ENCODE measurements around the gene TSPAN15. TPM values are rescaled to one million over a fixed set of nuclear protein-coding genes. Genes with fewer than 3 reads are reported as not detected.
"Not testable (repeated sequence)": the region's sequence is repeated elsewhere in the genome, so short reads cannot be mapped to it uniquely, and the experiment has no call there.

The TSPAN15 gene
- total and polyA plus RNA-seq, 9 donors, result 2.8 to 13.7 (median 5.6) TPM

GRCh38 chr10:69533658-69534057, 82.4 kb downstream of the TSPAN15 start:
- Histone ChIP-seq H3K4me1 (ENCODE audit: insufficient read depth) (no peaks in the 10 kb centered on the region), H3K36me3 (no peaks in the 10 kb centered on the region), H3K4me3 (no peak overlapping the region), H3K27me3 (no peaks in the 10 kb centered on the region), H3K9me3 (no peaks in the 10 kb centered on the region), H3K27ac (no peak overlapping the region)
- no peak for DNase-seq
- WGBS, 3 donors, result 60 to 68% (median 63%) methylated on average over 3 of the region's 3 CpGs
- TF ChIP-seq, protein P1, sequence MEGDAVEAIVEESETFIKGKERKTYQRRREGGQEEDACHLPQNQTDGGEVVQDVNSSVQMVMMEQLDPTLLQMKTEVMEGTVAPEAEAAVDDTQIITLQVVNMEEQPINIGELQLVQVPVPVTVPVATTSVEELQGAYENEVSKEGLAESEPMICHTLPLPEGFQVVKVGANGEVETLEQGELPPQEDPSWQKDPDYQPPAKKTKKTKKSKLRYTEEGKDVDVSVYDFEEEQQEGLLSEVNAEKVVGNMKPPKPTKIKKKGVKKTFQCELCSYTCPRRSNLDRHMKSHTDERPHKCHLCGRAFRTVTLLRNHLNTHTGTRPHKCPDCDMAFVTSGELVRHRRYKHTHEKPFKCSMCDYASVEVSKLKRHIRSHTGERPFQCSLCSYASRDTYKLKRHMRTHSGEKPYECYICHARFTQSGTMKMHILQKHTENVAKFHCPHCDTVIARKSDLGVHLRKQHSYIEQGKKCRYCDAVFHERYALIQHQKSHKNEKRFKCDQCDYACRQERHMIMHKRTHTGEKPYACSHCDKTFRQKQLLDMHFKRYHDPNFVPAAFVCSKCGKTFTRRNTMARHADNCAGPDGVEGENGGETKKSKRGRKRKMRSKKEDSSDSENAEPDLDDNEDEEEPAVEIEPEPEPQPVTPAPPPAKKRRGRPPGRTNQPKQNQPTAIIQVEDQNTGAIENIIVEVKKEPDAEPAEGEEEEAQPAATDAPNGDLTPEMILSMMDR (IDR thresholded peaks at IDR 0.05), result no peak
- TF ChIP-seq POLR2A (IDR thresholded peaks at IDR 0.05) (no peak), EP300 (IDR thresholded peaks at IDR 0.05) (no peak)
- intact Hi-C loops (cut with DNase I), result no loop called here

DNA sequence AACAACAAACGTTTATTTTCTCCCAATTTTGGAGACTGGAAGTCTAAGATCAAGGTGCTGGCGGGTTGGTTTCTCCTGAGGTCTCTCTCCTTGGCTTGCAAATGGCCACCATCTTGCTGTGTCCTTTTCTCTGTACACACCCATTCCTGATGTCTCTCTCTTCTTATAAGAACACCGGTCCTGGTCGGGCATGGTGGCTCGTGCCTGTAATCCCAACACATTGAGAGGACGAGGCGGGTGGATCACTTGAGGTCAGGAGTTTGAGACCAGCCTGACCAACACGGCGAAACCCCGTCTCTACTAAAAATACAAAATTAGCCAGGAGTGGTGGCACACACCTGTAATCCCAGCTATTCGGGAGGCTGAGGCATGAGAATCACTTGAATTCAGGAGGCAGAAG, 85.3 kb downstream of the TSPAN15 start:
- H3K36me3 ChIP-seq; H3K4me1 ChIP-seq (ENCODE audit: insufficient read depth); H3K27me3 ChIP-seq; intact Hi-C loops (cut with DNase I); H3K27ac ChIP-seq; H3K4me3 ChIP-seq; H3K9me3 ChIP-seq; DNase-seq: not testable (repeated sequence)
- WGBS, 3 donors, result 90 to 96% (median 95%) methylated on average over 11 of the region's 11 CpGs

GRCh38 chr10:69537449-69537848, 86.2 kb downstream of the TSPAN15 start:
- Histone ChIP-seq H3K36me3 (no peaks in the 10 kb centered on the region), H3K9me3 (no peaks in the 10 kb centered on the region), H3K27me3 (no peaks in the 10 kb centered on the region), H3K4me3 (no peak overlapping the region), H3K4me1 (ENCODE audit: insufficient read depth) (no peaks in the 10 kb centered on the region), H3K27ac (no peak overlapping the region)
- TF ChIP-seq, protein P1 (IDR thresholded peaks at IDR 0.05), result no peak
- no peak for TF ChIP-seq POLR2A (IDR thresholded peaks at IDR 0.05)
- no peak for TF ChIP-seq EP300 (IDR thresholded peaks at IDR 0.05)
- intact Hi-C loops (cut with DNase I), result no loop called here
- no peak for DNase-seq
- WGBS, 3 donors, result 86 to 91% (median 91%) methylated on average over 6 of the region's 6 CpGs

DNA sequence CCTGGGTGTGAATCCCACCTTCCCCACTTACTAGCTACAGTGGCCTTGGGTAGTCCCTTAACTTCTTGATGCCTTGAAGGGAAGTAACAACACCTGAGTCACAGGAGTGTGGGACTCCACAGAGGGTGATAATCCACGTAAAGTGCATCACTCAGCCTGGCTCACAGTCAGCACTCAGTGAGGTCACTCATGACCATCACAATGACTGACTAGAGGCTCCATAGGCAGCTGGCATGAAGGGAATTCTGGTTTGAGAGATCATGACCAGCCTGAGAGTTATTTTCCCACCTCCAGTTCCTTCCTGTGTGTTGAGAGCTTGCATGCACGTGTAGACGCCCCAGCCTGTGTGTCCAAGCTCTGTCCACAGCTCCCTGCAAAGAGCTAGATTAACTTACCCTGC, 87.2 kb downstream of the TSPAN15 start:
- no peaks in the 10 kb centered on the region for H3K27me3 ChIP-seq

GRCh38 chr10:69541463-69541862, 90.2 kb downstream of the TSPAN15 start:
- Histone ChIP-seq H3K4me1 (ENCODE audit: insufficient read depth) (no peaks in the 10 kb centered on the region), H3K9me3 (no peaks in the 10 kb centered on the region), H3K36me3 (no peaks in the 10 kb centered on the region), H3K27ac (no peak overlapping the region), H3K4me3 (no peak overlapping the region), H3K27me3 (no peaks in the 10 kb centered on the region)
- DNase-seq, result no peak
- intact Hi-C loops (cut with DNase I), result no loop called here
- 61 to 65% (median 61%) methylated on average over 2 of the region's 2 CpGs for WGBS, 3 donors
- TF ChIP-seq, protein P1 (IDR thresholded peaks at IDR 0.05), result no peak

More for the DNA sequence above, 87.2 kb downstream of the TSPAN15 start:
- Histone ChIP-seq H3K27ac (no peak overlapping the region), H3K9me3 (no peaks in the 10 kb centered on the region), H3K4me3 (no peak overlapping the region), H3K36me3 (no peaks in the 10 kb centered on the region), H3K4me1 (ENCODE audit: insufficient read depth) (no peaks in the 10 kb centered on the region)
- DNase-seq, result no peak
- WGBS, 3 donors, result 67 to 82% (median 76%) methylated on average over 3 of the region's 3 CpGs
- no peak for TF ChIP-seq POLR2A (IDR thresholded peaks at IDR 0.05)
- no peak for TF ChIP-seq EP300 (IDR thresholded peaks at IDR 0.05)
- TF ChIP-seq, protein P1 (IDR thresholded peaks at IDR 0.05), result no peak
- intact Hi-C loops (cut with DNase I), result no loop called here
